ENCODE data around the gene RPRD1B.
A peak's percentile ranks its signal among the peaks of the same experiment; 100 is the strongest.

RPRD1B gene

GRCh38 chr20:38115205-38115604 is 81.7 kb downstream of the RPRD1B start:
- no peak for DNase-seq (ENCODE audit: low read depth)
- H3K4me3 ChIP-seq (ENCODE audit: low read depth, low read length) = no peak overlapping the region

GRCh38 chr20:38115896-38116295 is 82.3 kb downstream of the RPRD1B start:
- H3K4me3 ChIP-seq (ENCODE audit: low read depth, low read length) = no peak overlapping the region
- TF ChIP-seq CTCF (IDR thresholded peaks at IDR 0.05; ENCODE audit: low read depth, low read length, missing control alignments) = no peak
- DNase-seq (ENCODE audit: low read depth) = no peak
- in situ Hi-C loops (cut with HindIII; ENCODE audit: low sequenced_read_pairs) = no loop called here

More at GRCh38 chr20:38115205-38115604, 81.7 kb downstream of the RPRD1B start:
- peak; percentile 10 for TF ChIP-seq CTCF (IDR thresholded peaks at IDR 0.05; ENCODE audit: low read depth, low read length, missing control alignments)
- in situ Hi-C loops (cut with HindIII; ENCODE audit: low sequenced_read_pairs) = no loop called here

GRCh38 chr20:38116409-38117165 is 83.0 kb downstream of the RPRD1B start:
- no peak for DNase-seq (ENCODE audit: low read depth)
- H3K4me3 ChIP-seq (ENCODE audit: low read depth, low read length) = no peak overlapping the region
- TF ChIP-seq CTCF (IDR thresholded peaks at IDR 0.05; ENCODE audit: low read depth, low read length, missing control alignments) = no peak
- in situ Hi-C loops (cut with HindIII; ENCODE audit: low sequenced_read_pairs) = no loop called here

GRCh38 chr20:38117205-38117604 is 83.7 kb downstream of the RPRD1B start:
- in situ Hi-C loops (cut with HindIII; ENCODE audit: low sequenced_read_pairs) = no loop called here
- DNase-seq (ENCODE audit: low read depth) = no peak
- no peak overlapping the region for H3K4me3 ChIP-seq (ENCODE audit: low read depth, low read length)
- no peak for TF ChIP-seq CTCF (IDR thresholded peaks at IDR 0.05; ENCODE audit: low read depth, low read length, missing control alignments)

- no peak for DNase-seq (ENCODE audit: low read depth)
- H3K4me3 ChIP-seq (ENCODE audit: low read depth, low read length) = no peak overlapping the region
- in situ Hi-C loops (cut with HindIII; ENCODE audit: low sequenced_read_pairs) = no loop called here
- no peak for TF ChIP-seq CTCF (IDR thresholded peaks at IDR 0.05; ENCODE audit: low read depth, low read length, missing control alignments)
These were observed 84.1 kb downstream of the RPRD1B start for GRCh38 chr20:38117635-38118034.

- in situ Hi-C loops (cut with HindIII; ENCODE audit: low sequenced_read_pairs) = no loop called here
- no peak for DNase-seq (ENCODE audit: low read depth)
- no peak for TF ChIP-seq CTCF (IDR thresholded peaks at IDR 0.05; ENCODE audit: low read depth, low read length, missing control alignments)
These were observed 85.9 kb downstream of the RPRD1B start for GRCh38 chr20:38119446-38119845.

More at GRCh38 chr20:38119446-38119845, 85.9 kb downstream of the RPRD1B start:
- H3K4me3 ChIP-seq (ENCODE audit: low read depth, low read length) = no peak overlapping the region

Measured in astrocyte of the cerebellum (primary cell).